ENCODE measurements around the gene LAMA2.

GRCh38 chr6:129208415-129209034 lies 325.6 kb downstream of the LAMA2 start:
- TF ChIP-seq CTCF (IDR thresholded peaks at IDR 0.05; ENCODE audit: low read length) (no peak), EZH2phosphoT487 (IDR thresholded peaks at IDR 0.05; ENCODE audit: low read length) (no peak)
